Measurements from ENCODE around the gene SP110. TPM values are rescaled to one million over a fixed set of nuclear protein-coding genes. Genes with fewer than 3 reads are reported as not detected.

The SP110 gene
- total and polyA plus RNA-seq, 4 donors = 16.2 to 31.4 (median 28.1) TPM

DNA sequence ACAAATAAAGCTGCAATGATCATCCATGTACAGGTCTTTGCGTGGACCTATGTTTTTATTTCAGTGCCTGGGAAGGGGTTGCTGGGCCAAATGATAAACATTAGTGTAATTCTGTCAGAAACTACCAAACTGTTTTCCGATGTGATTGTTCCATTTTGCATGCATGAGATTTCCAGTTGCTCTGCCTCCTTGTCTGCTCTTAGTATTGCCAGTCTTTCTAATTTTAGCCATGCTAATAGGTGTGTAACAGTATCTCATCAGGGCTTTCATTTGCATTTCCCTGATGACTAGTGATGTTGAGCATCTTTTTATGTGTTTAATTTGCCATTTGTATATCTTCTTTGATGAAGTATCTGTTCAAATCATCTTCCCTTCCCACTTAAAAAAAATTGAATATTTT, 67.5 kb downstream of the SP110 start:
- ATAC-seq (ENCODE audit: insufficient read depth, low FRiP score) = no peak

GRCh38 chr2:230144355-230144754, 75.4 kb downstream of the SP110 start:
- no peak overlapping the region for H3K9ac ChIP-seq (ENCODE audit: insufficient read depth in 1 of 2, low read length in 2 of 2)
- WGBS, 2 donors = 30 to 63% methylated on average over 1 of the region's 1 CpG
- H3K4me3 ChIP-seq = no peak overlapping the region
- no peaks in the 10 kb centered on the region for H3K27me3 ChIP-seq (ENCODE audit: control insufficient read depth in 3 of 3, insufficient read depth in 3 of 3, low read length in 2 of 3)
- no peaks in the 10 kb centered on the region for H3K9me3 ChIP-seq (ENCODE audit: control insufficient read depth in 4 of 4, insufficient read depth in 3 of 4, low read length in 3 of 4)
- TF ChIP-seq CTCF (IDR thresholded peaks at IDR 0.05; ENCODE audit: control extremely low read depth, extremely low read depth) = no peak
- ATAC-seq (ENCODE audit: insufficient read depth, low FRiP score) = no peak
- DNase-seq = no peak
- H3K4me1 ChIP-seq (ENCODE audit: control insufficient read depth in 5 of 5, insufficient read depth in 5 of 5, low read length in 5 of 5) = no peaks in the 10 kb centered on the region
- no peak overlapping the region for H3K27ac ChIP-seq (ENCODE audit: low read depth in 1 of 2, low read length in 1 of 2)
- H3K36me3 ChIP-seq (ENCODE audit: control insufficient read depth in 4 of 4, insufficient read depth in 4 of 4, low read length in 4 of 4) = no peaks in the 10 kb centered on the region

More for the DNA sequence above, 67.5 kb downstream of the SP110 start:
- Histone ChIP-seq H3K36me3 (ENCODE audit: control insufficient read depth in 4 of 4, insufficient read depth in 4 of 4, low read length in 4 of 4) (no peaks in the 10 kb centered on the region), H3K9ac (ENCODE audit: insufficient read depth in 1 of 2, low read length in 2 of 2) (no peak overlapping the region), H3K4me1 (ENCODE audit: control insufficient read depth in 5 of 5, insufficient read depth in 5 of 5, low read length in 5 of 5) (no peaks in the 10 kb centered on the region), H3K27ac (ENCODE audit: low read depth in 1 of 2, low read length in 1 of 2) (no peak overlapping the region), H3K4me3 (no peak overlapping the region), H3K9me3 (ENCODE audit: control insufficient read depth in 4 of 4, insufficient read depth in 3 of 4, low read length in 3 of 4) (peaks cover 0 to 2% (median 0%) of the 10 kb centered on the region in 4 donors), H3K27me3 (ENCODE audit: control insufficient read depth in 3 of 3, insufficient read depth in 3 of 3, low read length in 2 of 3) (no peaks in the 10 kb centered on the region)
- no peak for TF ChIP-seq CTCF (IDR thresholded peaks at IDR 0.05; ENCODE audit: control extremely low read depth, extremely low read depth)
- DNase-seq = no peak
- 99 to 100% methylated on average over 2 of the region's 2 CpGs for WGBS, 2 donors

DNA sequence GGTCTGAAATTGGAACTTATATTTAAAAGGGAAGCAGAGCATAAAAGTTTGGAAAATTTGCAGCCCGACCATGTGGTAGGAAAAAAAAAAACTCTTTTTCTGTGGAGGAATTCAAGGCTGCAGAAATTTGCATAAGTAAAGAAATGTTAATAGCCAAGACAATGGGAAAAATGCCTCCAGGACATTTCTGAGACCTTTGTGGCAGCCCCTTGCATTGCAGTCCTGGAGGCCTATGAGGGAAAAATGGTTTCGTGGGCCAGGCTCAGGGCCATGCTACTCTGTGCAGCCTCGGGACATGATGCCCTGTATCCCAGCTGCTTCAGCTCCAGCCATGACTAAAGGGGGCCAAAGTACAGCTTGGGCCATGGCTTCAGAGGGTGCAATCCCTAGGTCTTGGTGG, 79.1 kb downstream of the SP110 start:
- TF ChIP-seq CTCF (IDR thresholded peaks at IDR 0.05; ENCODE audit: control extremely low read depth, extremely low read depth) = no peak
- 96 to 98% methylated on average over 3 of the region's 3 CpGs for WGBS, 2 donors
- H3K36me3 ChIP-seq (ENCODE audit: control insufficient read depth in 4 of 4, insufficient read depth in 4 of 4, low read length in 4 of 4) = no peaks in the 10 kb centered on the region
- no peak overlapping the region for H3K4me3 ChIP-seq
- no peak overlapping the region for H3K9ac ChIP-seq (ENCODE audit: insufficient read depth in 1 of 2, low read length in 2 of 2)
- no peaks in the 10 kb centered on the region for H3K27me3 ChIP-seq (ENCODE audit: control insufficient read depth in 3 of 3, insufficient read depth in 3 of 3, low read length in 2 of 3)
- no peaks in the 10 kb centered on the region for H3K9me3 ChIP-seq (ENCODE audit: control insufficient read depth in 4 of 4, insufficient read depth in 3 of 4, low read length in 3 of 4)
- H3K4me1 ChIP-seq (ENCODE audit: control insufficient read depth in 5 of 5, insufficient read depth in 5 of 5, low read length in 5 of 5) = no peaks in the 10 kb centered on the region
- no peak overlapping the region for H3K27ac ChIP-seq (ENCODE audit: low read depth in 1 of 2, low read length in 1 of 2)
- DNase-seq (no peak), ATAC-seq (ENCODE audit: insufficient read depth, low FRiP score) (no peak)

DNA sequence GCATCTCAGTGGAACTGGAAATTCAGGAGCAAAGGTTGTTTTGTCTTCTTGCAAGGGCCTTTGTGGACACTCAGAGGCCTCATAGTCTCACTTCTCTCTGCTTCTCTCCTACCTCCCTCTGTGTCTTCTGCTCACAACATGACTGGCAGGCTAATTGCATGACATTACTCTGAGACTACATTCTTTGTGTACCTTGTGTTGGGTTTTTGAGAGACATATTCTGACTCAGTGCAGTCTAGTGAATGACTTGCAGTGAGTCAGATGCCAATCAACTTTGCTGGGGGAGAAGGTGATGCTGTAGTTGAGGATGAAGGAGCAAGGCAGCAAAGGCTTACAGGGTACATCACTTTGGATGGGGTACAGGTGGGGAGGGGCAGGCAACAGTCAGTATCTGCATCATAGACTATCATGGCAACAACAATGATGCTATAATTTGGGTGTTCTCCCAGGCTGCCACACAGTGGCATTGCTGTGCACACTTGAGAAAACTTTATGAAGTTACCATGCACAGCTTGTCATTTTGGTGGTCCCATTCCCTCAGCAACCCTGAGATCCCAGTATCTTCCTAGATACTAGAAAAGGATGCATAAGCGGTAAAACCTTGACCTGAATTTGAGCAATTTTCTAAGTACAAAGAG, 81.8 kb downstream of the SP110 start:
- H3K4me1 ChIP-seq (ENCODE audit: control insufficient read depth in 5 of 5, insufficient read depth in 5 of 5, low read length in 5 of 5) = no peaks in the 10 kb centered on the region
- ATAC-seq (ENCODE audit: insufficient read depth, low FRiP score) (no peak), DNase-seq (no peak)
- WGBS, 2 donors = 99 to 100% methylated on average over 1 of the region's 1 CpG
- no peak overlapping the region for H3K4me3 ChIP-seq
- no peaks in the 10 kb centered on the region for H3K27me3 ChIP-seq (ENCODE audit: control insufficient read depth in 3 of 3, insufficient read depth in 3 of 3, low read length in 2 of 3)
- H3K36me3 ChIP-seq (ENCODE audit: control insufficient read depth in 4 of 4, insufficient read depth in 4 of 4, low read length in 4 of 4) = no peaks in the 10 kb centered on the region
- H3K9me3 ChIP-seq (ENCODE audit: control insufficient read depth in 4 of 4, insufficient read depth in 3 of 4, low read length in 3 of 4) = peaks cover 0 to 6% (median 0%) of the 10 kb centered on the region in 4 donors
- H3K9ac ChIP-seq (ENCODE audit: insufficient read depth in 1 of 2, low read length in 2 of 2) = no peak overlapping the region
- H3K27ac ChIP-seq (ENCODE audit: low read depth in 1 of 2, low read length in 1 of 2) = no peak overlapping the region
- no peak for TF ChIP-seq CTCF (IDR thresholded peaks at IDR 0.05; ENCODE audit: control extremely low read depth, extremely low read depth)
